ENCODE results near the gene RNLS.

Gene RNLS

GRCh38 chr10:88428442-88428841 lies 154.7 kb downstream of the RNLS start:
- DNase-seq (ENCODE audit: low spot score): no peak

- no peak for DNase-seq (ENCODE audit: low spot score)
Measured at GRCh38 chr10:88427024-88427423, 156.1 kb downstream of the RNLS start.

DNA sequence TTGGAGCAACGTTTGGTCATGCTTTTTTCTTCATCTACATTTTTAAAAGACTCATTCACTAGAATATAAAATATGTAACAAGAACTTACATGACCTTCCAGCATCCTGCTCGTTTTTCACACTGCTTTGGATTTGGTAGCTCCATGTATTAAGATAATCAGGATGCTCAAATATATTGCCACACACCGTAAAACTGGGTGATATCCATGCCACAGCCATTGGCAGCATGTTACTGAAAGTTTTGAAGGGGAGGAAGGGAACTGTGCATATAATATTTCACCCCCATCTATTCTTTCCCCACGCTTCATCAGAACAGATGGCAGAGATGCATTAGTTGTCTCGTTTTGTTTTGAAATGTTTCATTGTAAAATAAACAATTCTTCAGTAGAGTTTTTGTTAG lies 158.2 kb downstream of the RNLS start:
- no peak for DNase-seq (ENCODE audit: low spot score)

GRCh38 chr10:88423732-88424131 lies 159.4 kb downstream of the RNLS start:
- DNase-seq (ENCODE audit: low spot score): no peak

- no peak for DNase-seq (ENCODE audit: low spot score)
Measured at GRCh38 chr10:88421590-88421989, 161.5 kb downstream of the RNLS start.

GRCh38 chr10:88418871-88419270 lies 164.2 kb downstream of the RNLS start:
- DNase-seq (ENCODE audit: low spot score): no peak

GRCh38 chr10:88417387-88418030 lies 165.6 kb downstream of the RNLS start:
- DNase-seq (ENCODE audit: low spot score): no peak

DNA sequence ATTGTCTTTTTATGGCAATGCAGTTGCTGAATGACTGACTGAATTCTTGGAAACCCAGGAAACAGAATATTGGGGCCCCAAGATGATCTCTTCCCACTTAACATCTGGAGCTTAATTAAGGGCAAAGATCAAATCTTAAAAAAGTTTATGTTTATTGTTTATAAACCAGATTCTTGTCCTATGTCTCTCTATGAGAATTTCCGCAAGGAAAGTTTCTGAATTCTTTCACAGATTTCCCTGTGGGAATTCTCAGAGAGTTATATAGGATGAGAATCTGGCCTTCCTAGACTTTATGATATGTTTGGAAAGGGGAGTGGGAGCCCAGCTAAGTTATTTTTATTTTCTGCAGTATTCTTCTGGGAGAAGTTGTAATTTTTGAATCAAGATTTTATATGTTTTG lies 166.3 kb downstream of the RNLS start:
- no peak for DNase-seq (ENCODE audit: low spot score)

DNA sequence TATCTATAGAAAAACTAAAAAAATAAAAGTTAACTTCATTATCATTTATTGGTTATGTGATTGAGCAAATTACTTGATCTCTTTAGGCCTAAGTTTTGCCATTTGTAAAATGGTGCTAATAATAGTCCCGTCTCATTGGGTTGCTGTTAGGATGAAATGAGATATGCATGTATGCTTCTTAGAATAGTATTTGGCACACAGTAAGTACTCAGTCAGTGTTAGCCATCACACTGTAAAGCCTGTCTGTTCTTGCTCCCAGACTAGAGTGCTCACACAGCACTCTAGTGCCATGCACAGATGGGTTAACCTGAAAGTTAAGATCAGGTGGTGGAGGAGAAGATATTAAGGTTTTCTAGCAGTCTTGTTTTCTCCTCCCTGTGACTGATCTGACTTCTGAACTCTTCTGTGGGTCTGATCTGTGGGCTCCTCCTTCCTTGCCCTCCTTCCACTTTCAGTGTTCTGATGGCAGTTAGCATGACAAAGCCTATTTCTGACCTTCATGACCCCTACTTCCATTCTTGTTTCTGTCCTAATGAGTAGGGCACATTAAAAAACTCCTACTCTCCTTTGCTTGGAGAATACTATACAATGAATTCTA lies 167.5 kb downstream of the RNLS start:
- DNase-seq (ENCODE audit: low spot score): no peak

DNA sequence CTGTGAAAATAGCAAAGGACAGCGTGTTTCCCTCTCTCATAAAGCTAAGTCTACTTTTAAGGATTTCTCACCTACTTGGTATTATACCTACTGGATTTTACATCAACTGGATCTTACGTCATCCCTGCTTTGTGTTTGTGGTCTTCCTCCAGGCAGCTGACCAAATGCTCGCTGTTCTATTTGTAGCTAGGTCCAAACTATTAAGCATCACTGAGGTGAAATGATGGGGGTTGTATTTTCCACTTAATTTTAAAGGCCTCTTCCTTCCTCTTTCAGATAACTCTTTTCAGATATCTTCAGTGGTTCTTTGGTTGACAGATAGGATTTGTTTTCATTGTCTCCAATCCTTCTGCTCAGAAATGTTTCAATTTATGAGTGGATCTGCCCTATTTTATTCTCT lies 169.7 kb downstream of the RNLS start:
- no peak for DNase-seq (ENCODE audit: low spot score)

DNA sequence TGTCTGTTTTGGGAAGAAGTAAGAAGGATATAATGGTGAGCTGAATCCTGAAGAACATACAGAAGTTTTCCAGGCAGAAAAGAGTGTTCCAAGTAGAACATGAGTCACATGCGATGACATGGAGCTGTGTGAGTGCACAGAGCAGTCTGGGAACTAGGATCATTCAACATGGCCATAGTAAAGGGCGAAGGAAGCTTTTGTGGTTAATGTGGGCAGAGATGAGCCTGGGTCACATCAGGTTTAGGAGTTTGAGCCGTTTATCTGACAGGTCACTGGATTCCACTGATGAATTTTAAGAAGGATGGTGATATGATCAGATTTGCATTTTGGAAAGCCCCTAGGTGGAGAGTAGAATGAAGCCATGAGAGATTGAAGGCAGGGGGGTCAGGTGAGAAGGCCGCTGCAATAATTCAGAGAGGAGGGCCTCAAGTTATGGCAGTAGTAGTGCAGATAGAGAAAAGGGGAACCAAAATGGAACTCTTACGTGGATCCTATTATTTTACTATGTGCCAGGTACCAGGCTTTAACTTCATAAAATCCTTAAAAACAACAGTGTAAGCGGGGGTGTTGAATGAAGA lies 171.3 kb downstream of the RNLS start:
- DNase-seq (ENCODE audit: low spot score): no peak

GRCh38 chr10:88409824-88410223 lies 173.3 kb downstream of the RNLS start:
- no peak for DNase-seq (ENCODE audit: low spot score)

GRCh38 chr10:88409236-88409635 lies 173.9 kb downstream of the RNLS start:
- no peak for DNase-seq (ENCODE audit: low spot score)

DNA sequence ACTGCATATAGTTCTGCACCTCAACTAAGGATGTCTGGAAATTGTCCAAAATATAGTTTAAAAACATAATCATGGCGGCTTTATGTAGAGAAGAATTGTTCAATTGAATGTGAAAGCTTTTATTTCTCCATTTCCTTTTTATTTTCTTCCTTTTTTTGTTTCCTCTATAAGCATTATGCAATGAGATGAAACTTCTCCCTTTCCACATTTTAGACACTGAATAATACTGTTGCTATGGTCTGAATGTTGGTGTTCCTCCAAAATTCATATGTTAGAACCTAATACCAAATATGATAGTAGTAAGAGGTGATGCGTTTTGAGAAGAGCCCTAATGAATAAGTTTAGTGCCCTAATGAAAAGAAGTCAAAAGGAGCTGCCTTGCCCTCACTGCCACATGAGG lies 175.0 kb downstream of the RNLS start:
- DNase-seq (ENCODE audit: low spot score): no peak

DNA sequence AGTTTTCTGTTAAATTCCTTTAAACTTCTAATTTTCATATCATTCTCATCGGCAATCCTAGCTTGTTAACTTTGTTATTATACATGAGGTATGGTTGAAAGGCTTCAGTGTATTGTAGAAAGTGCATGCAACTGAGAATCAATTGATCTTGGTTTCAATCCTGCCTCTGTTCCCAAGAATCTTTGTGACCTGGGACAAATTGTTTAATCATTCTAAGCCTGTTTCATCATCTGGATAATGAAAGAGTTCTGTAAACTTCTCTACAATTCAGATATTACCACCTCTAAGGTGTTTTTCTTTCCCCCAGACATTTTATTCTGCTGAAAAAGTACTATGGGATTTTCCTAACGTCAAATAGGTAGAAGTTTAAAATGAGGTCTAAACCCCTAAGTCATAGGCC lies 179.0 kb downstream of the RNLS start:
- DNase-seq (ENCODE audit: low spot score): no peak

DNA sequence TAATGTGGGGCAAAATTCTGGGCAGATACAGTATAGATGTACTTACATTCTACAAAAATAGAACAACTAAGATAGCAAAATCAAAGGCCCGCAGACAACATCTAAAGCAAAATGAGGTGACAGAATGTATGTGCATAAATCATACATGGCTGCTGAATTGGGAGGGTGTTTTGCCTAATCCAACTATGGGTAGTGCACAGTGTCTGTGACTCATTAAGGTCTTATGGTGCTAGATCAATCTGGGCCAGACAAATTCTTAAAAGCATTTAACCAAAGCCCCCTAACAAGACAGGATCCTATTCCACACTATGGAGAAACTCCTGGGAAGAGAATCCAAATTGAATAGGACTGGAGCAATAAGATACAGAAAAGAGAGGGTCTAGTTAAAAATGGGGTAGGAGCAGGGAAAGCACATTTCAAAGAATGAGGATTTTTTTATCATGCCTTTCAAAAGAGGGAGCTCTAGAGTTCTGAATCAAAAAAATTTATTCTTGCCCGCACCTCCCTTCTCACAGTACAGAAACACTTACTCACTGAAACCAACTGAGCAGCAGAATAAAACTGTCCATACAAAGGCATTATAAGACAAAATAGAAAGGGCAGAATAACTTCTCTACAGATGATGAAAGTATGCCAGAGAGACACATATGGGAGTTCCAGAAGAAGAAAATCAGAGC lies 181.3 kb downstream of the RNLS start:
- no peak for DNase-seq (ENCODE audit: low spot score)

DNA sequence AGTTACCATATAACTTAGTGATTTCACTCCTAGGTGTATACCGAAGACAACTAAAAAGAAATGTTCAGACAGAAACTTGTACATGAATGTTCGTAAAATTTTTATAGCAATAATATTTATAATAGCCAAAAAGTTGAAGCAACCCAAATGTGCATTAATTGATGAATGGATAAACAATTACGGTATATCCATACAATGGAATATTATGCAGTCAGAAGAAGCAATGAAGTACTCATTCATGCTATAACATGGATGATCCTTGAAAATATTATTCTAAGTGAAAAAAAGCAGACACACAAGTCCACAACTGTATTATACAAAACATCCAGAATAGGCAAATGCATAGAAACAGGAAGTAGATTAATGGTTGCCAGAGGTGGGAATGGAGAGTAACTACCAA lies 183.9 kb downstream of the RNLS start:
- DNase-seq (ENCODE audit: low spot score): no peak

DNA sequence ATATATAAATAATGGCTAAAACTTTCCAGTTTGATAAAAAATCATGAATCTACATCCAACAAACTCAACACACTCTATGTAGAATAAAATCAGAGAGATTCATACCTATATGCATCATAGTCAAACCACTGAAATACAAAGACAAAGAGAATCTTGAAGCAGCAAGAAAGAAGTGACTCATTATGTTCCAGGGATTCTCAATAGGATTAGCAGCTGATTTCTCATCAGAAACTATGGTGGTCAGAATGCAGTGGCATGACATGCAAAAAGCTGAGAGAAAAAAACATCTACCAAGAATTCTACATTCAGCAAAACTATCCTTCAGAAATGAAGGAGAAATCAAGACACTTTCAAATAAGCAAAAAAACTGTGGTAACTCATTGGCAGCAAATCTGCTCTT lies 187.4 kb downstream of the RNLS start:
- no peak for DNase-seq (ENCODE audit: low spot score)

- DNase-seq (ENCODE audit: low spot score): peak; percentile 20
Measured at GRCh38 chr10:88392222-88392621, 190.9 kb downstream of the RNLS start.

DNA sequence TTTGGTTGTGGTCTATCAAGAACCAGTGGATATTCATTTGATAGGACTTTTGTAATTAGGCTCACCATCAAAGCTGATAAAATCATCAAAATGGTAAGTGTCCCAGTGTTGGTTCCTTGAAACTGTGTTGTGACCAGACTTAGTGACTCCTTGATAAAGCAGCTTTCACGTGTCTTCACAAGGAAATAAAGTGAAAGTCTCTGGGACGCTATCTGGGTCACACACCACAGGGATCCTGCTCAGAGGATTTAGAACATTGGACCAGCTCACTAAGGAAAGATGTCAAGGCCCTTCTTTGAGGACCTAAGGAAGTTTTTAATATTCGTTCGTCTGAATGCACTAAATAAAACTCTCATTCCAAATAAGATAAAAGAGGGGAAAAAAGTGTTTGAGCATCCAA lies 193.1 kb downstream of the RNLS start:
- no peak for DNase-seq (ENCODE audit: low spot score)

DNA sequence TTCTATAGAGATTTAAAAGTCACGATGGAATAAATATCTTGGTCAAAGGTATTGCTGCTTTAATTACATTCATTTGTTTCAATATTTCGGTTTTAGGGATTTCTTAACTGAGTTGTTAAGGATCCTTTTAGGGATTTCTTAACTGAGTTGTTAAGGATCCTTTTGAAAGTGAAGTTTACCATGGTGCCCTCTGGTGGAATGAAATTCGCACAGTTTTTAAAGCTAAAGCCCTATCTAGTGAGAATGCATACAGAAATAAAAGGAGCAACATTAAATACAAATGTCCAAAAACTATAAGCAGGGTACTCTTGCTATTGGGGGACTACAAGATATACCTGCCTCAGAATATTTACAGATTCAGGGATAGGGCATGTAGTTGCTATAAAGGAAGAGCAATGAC lies 193.7 kb downstream of the RNLS start:
- peak; percentile 62 for DNase-seq (ENCODE audit: low spot score)

GRCh38 chr10:88388324-88388723 lies 194.8 kb downstream of the RNLS start:
- no peak for DNase-seq (ENCODE audit: low spot score)

Data from CD4-positive, alpha-beta T cell treated with Interleukin-2 at 100 ng/mL for 4 hours (primary cell).